ENCODE results near the gene POLR2L.

POLR2L gene

GRCh38 chr11:875769-876301 is 33.5 kb upstream of the POLR2L start:
- TF ChIP-seq CTCF (IDR thresholded peaks at IDR 0.05; ENCODE audit: extremely low read depth, insufficient read depth, missing control alignments) = no peak
- DNase-seq (ENCODE audit: low spot score) = no peak
- in situ Hi-C loops (cut with MboI; ENCODE audit: low pct_unique_long_range_greater_than_20kb, low sequenced_read_pairs, unreplicated experiment) = no loop called here

- no peak for TF ChIP-seq CTCF (IDR thresholded peaks at IDR 0.05; ENCODE audit: extremely low read depth, insufficient read depth, missing control alignments)
- no peak for DNase-seq (ENCODE audit: low spot score)
- in situ Hi-C loops (cut with MboI; ENCODE audit: low pct_unique_long_range_greater_than_20kb, low sequenced_read_pairs, unreplicated experiment) = no loop called here
Measured at GRCh38 chr11:875203-875602, 32.9 kb upstream of the POLR2L start.

GRCh38 chr11:873706-874105 is 31.4 kb upstream of the POLR2L start:
- TF ChIP-seq CTCF (IDR thresholded peaks at IDR 0.05; ENCODE audit: extremely low read depth, insufficient read depth, missing control alignments) = no peak
- in situ Hi-C loops (cut with MboI; ENCODE audit: low pct_unique_long_range_greater_than_20kb, low sequenced_read_pairs, unreplicated experiment) = no loop called here
- DNase-seq (ENCODE audit: low spot score) = no peak

GRCh38 chr11:872799-873198 is 30.5 kb upstream of the POLR2L start:
- no peak for DNase-seq (ENCODE audit: low spot score)
- in situ Hi-C loops (cut with MboI; ENCODE audit: low pct_unique_long_range_greater_than_20kb, low sequenced_read_pairs, unreplicated experiment) = no loop called here
- no peak for TF ChIP-seq CTCF (IDR thresholded peaks at IDR 0.05; ENCODE audit: extremely low read depth, insufficient read depth, missing control alignments)

GRCh38 chr11:871472-871871 is 29.1 kb upstream of the POLR2L start:
- in situ Hi-C loops (cut with MboI; ENCODE audit: low pct_unique_long_range_greater_than_20kb, low sequenced_read_pairs, unreplicated experiment) = no loop called here
- TF ChIP-seq CTCF (IDR thresholded peaks at IDR 0.05; ENCODE audit: extremely low read depth, insufficient read depth, missing control alignments) = no peak
- no peak for DNase-seq (ENCODE audit: low spot score)

- no peak for TF ChIP-seq CTCF (IDR thresholded peaks at IDR 0.05; ENCODE audit: extremely low read depth, insufficient read depth, missing control alignments)
- in situ Hi-C loops (cut with MboI; ENCODE audit: low pct_unique_long_range_greater_than_20kb, low sequenced_read_pairs, unreplicated experiment) = no loop called here
- no peak for DNase-seq (ENCODE audit: low spot score)
Measured at GRCh38 chr11:870418-870817, 28.1 kb upstream of the POLR2L start.

GRCh38 chr11:870127-870413 is 27.7 kb upstream of the POLR2L start:
- in situ Hi-C loops (cut with MboI; ENCODE audit: low pct_unique_long_range_greater_than_20kb, low sequenced_read_pairs, unreplicated experiment) = no loop called here
- TF ChIP-seq CTCF (IDR thresholded peaks at IDR 0.05; ENCODE audit: extremely low read depth, insufficient read depth, missing control alignments) = no peak
- no peak for DNase-seq (ENCODE audit: low spot score)

All from GM13977 (cell line).